ENCODE data around the gene ITGA8.
"Not testable (repeated sequence)": the region's sequence is repeated elsewhere in the genome, so short reads cannot be mapped to it uniquely, and the experiment has no call there.

ITGA8 gene

DNA sequence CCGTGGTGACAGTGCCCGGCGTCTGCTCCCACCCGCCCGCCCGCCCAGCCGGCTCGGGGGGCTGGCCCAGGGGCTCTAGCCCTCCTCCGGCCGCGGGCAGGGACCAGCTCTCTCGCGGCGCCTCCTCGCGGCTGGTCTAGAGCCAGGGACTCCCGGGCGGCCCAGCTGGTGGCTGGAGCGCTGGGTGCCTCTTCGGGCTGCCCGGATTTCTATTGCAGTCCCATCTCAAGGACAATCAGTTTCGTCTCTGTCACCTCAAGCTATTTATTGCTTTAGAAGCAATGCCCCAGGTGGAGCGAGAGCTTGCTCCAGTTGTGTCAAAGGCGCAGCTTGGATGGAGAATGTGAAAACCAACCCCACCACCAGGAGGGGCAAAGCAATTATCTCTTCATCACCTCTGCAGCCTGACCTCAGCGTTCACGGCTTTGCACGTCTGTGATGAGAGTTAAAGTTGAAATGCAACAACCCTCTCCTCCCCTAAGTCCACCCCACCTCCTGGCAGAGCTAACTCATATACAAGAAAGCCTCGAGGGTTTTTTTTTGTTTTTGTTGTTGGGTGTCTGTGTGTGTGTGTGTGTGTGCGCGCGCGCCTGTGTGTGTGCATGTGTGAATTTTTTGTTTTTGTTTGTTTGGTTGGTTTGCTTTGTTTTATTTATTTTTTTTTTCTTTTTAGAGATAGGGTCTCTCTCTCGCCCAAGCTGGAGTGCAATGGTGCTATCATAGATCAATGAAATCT, at the start of gene ITGA8:
Gene ITGA8 (minus strand): TSS at position 24 of the 736 bp plus-strand sequence. CDS start 151 bp downstream, outside the sequence.
- TF ChIP-seq JUND (IDR thresholded peaks at IDR 0.05; ENCODE audit: low read depth) = no peak
- DNase-seq (ENCODE audit: low read depth in 1 of 2, low spot score in 1 of 2) = peak in 1 of 2 experiments; percentile 22
- in situ Hi-C loops (cut with HindIII; ENCODE audit: low pct_unique_long_range_greater_than_20kb, low sequenced_read_pairs) = no loop called here

- TF ChIP-seq JUND (IDR thresholded peaks at IDR 0.05; ENCODE audit: low read depth) = no peak
- DNase-seq (ENCODE audit: low read depth in 1 of 2, low spot score in 1 of 2) = no peak
- in situ Hi-C loops (cut with HindIII; ENCODE audit: low pct_unique_long_range_greater_than_20kb, low sequenced_read_pairs) = no loop called here
Measured at GRCh38 chr10:15764892-15765454, 45.3 kb upstream of the ITGA8 start.

DNA sequence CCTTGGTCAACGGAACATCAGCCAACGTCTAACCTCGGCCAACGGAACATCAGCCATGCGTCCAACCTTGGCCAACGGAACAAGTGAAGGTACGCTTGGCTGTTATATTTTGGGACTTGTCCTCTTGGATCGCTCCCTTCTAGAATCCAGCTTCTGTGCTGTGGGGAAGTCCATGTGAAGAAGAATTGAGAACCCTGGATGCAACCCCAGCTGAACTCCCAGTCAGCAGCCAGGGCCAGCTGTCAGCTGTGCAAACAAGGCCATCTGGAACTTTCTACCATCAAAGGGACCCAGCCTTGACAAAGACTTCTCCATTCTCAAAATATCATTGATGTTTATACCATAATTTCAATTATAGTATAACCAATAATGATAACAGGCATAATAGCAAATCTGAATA, 43.3 kb upstream of the ITGA8 start:
- in situ Hi-C loops (cut with HindIII; ENCODE audit: low pct_unique_long_range_greater_than_20kb, low sequenced_read_pairs) = no loop called here
- no peak for DNase-seq (ENCODE audit: low read depth in 1 of 2, low spot score in 1 of 2)
- TF ChIP-seq JUND (IDR thresholded peaks at IDR 0.05; ENCODE audit: low read depth) = no peak

GRCh38 chr10:15762239-15762638, 42.5 kb upstream of the ITGA8 start:
- DNase-seq (ENCODE audit: low read depth in 1 of 2, low spot score in 1 of 2); in situ Hi-C loops (cut with HindIII; ENCODE audit: low pct_unique_long_range_greater_than_20kb, low sequenced_read_pairs): not testable (repeated sequence)

DNA sequence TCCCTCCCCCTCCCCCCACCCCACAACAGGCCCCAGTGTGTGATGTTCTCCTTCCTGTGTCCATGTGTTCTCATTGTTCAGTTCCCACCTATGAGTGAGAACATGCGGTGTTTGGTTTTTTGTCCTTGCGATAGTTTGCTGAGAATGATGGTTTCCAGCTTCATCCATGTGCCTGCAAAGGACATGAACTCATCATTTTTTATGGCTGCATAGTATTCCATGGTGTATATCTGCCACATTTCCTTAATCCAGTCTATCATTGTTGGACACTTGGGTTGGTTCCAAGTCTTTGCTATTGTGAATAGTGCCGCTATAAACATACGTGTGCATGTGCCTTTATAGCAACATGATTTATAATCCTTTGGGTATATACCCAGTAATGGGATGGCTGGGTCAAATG, 41.5 kb upstream of the ITGA8 start:
- DNase-seq (ENCODE audit: low read depth in 1 of 2, low spot score in 1 of 2); in situ Hi-C loops (cut with HindIII; ENCODE audit: low pct_unique_long_range_greater_than_20kb, low sequenced_read_pairs): not testable (repeated sequence)

GRCh38 chr10:15760681-15761080, 41.0 kb upstream of the ITGA8 start:
- no peak for TF ChIP-seq JUND (IDR thresholded peaks at IDR 0.05; ENCODE audit: low read depth)
- in situ Hi-C loops (cut with HindIII; ENCODE audit: low pct_unique_long_range_greater_than_20kb, low sequenced_read_pairs) = no loop called here
- DNase-seq (ENCODE audit: low read depth in 1 of 2, low spot score in 1 of 2) = no peak

- in situ Hi-C loops (cut with HindIII; ENCODE audit: low pct_unique_long_range_greater_than_20kb, low sequenced_read_pairs) = no loop called here
- no peak for DNase-seq (ENCODE audit: low read depth in 1 of 2, low spot score in 1 of 2)
- TF ChIP-seq JUND (IDR thresholded peaks at IDR 0.05; ENCODE audit: low read depth) = no peak
Measured at GRCh38 chr10:15759265-15759664, 39.5 kb upstream of the ITGA8 start.

DNA sequence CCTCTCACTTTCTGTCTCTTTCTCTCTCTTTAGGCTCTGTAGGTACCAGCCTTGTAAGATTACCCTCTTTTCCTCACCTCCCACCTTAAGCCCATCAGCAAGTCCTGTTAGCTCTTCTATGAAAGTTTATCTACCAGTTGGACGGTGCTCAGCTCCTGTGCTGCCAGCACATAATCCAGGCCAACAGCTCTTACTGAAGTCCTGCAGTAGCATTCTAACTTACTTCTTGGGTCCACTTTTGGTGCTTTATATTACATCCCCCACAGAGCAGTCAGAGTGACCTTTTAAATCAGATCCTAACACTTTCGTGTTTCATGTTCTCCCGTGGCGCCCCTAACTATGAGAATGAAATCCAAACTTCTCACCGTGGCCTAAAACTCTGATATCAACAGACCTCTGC, 38.9 kb upstream of the ITGA8 start:
- DNase-seq (ENCODE audit: low read depth in 1 of 2, low spot score in 1 of 2) = no peak
- TF ChIP-seq JUND (IDR thresholded peaks at IDR 0.05; ENCODE audit: low read depth) = no peak
- in situ Hi-C loops (cut with HindIII; ENCODE audit: low pct_unique_long_range_greater_than_20kb, low sequenced_read_pairs) = no loop called here

GRCh38 chr10:15754937-15755336, 35.2 kb upstream of the ITGA8 start:
- in situ Hi-C loops (cut with HindIII; ENCODE audit: low pct_unique_long_range_greater_than_20kb, low sequenced_read_pairs) = no loop called here
- TF ChIP-seq JUND (IDR thresholded peaks at IDR 0.05; ENCODE audit: low read depth) = no peak
- no peak for DNase-seq (ENCODE audit: low read depth in 1 of 2, low spot score in 1 of 2)

DNA sequence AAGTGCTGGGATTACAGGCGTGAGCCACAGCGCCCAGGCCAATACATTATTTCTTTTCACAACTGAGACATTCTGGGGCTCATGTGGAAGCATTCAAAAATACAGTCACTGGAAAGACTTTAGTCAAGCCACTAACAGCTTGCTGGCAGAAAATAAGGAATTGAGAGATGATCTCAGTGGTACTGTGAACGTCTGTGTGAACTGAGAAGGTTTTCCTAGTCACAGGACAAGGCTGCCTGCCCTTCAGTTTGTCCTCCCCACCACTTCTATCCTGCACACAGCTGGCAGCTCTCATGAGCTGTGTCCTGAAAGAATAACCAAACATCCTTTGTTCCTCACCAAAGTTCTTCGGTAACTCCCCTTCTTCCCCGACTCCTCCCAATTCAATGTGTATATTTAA, 31.3 kb upstream of the ITGA8 start:
- DNase-seq (ENCODE audit: low read depth in 1 of 2, low spot score in 1 of 2) = no peak
- TF ChIP-seq JUND (IDR thresholded peaks at IDR 0.05; ENCODE audit: low read depth) = no peak
- in situ Hi-C loops (cut with HindIII; ENCODE audit: low pct_unique_long_range_greater_than_20kb, low sequenced_read_pairs) = no loop called here

DNA sequence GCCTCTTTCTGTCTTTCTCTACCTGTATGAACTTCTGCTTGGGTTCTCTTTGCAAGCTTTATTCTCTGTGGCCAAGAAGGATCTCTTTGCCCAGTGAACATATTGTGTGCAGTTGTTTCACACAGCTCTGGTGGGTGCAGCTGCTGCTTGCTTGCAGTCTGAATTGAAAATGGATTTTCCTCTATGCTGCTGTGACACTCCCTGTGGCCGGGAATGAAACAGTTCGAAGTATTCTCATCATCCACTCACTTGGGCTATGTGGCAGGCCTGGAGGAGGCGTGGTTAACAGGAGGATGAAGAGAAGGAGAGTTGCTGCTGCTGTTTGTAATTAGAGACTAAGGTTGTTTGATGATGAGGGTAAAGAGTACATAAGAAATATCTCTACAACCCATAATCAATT, 28.4 kb upstream of the ITGA8 start:
- DNase-seq (ENCODE audit: low read depth in 1 of 2, low spot score in 1 of 2) = peak in 1 of 2 experiments; percentile 43
- in situ Hi-C loops (cut with HindIII; ENCODE audit: low pct_unique_long_range_greater_than_20kb, low sequenced_read_pairs) = no loop called here
- no peak for TF ChIP-seq JUND (IDR thresholded peaks at IDR 0.05; ENCODE audit: low read depth)

DNA sequence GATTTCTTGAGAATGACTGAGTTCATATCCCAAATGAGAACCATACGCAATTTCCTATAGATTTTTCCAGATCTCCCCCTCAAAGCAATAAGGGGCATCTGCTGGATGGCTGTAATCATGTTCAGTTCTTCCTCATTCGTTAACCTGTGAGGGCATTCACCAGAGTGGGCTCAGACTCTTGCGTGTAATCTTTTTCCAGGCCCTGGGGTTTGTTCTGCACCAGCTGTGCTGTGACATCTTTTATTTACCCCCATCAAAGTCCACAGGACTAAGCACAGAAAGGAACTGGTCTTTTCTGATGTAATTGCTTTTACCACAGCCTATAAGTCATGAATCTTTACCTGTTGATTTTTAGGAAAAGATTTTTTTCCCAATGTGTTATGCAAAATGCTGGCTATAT, 27.9 kb upstream of the ITGA8 start:
- TF ChIP-seq JUND (IDR thresholded peaks at IDR 0.05; ENCODE audit: low read depth) = no peak
- DNase-seq (ENCODE audit: low read depth in 1 of 2, low spot score in 1 of 2) = no peak
- in situ Hi-C loops (cut with HindIII; ENCODE audit: low pct_unique_long_range_greater_than_20kb, low sequenced_read_pairs) = no loop called here

DNA sequence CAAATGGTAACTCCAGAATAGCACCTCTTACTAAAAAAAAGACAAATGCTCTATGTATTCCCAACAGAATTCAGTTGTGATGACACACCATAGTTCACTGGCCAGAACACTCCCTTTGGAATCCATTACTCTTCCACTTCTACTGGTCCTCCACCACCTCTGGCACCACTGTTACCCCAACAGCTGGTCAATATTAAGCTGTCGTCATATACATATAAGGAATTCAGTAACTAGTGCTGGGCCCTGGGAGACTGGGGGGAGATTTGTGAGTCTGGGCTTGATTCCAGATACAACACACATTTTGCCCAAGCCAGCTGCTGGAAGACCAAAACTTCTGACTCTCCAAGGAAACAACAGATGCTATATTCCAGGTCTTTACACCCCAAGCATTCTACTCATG, 26.0 kb upstream of the ITGA8 start:
- no peak for DNase-seq (ENCODE audit: low read depth in 1 of 2, low spot score in 1 of 2)
- in situ Hi-C loops (cut with HindIII; ENCODE audit: low pct_unique_long_range_greater_than_20kb, low sequenced_read_pairs) = no loop called here
- no peak for TF ChIP-seq JUND (IDR thresholded peaks at IDR 0.05; ENCODE audit: low read depth)
